ENCODE data around the gene DGCR8. TPM values are rescaled to one million over a fixed set of nuclear protein-coding genes. Genes with fewer than 3 reads are reported as not detected.

DGCR8 gene
- total and polyA plus RNA-seq, 2 experiments from 2014 or later, result 14.0 to 28.7 TPM

DNA sequence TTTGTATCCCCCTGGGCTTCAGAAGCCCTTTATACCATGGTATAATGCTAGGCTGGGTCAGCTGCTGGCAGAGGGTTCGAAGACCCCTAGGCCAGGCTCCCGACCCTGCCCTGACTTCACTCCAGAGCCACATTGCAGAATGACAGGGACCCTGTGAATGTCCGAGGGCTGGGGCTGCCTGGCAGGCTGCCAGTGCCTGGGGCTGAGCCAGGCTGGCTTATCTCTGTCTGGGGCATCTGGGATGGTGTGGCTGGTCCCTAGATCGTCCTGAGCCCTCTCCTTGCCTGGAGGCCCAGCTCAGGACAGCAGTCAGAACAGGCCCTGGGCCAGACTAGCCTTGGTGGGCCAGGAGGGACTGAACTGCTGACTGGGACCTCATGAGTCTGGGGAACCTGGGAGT lies 55.2 kb downstream of the DGCR8 start:
- Histone ChIP-seq H3K79me2 (ENCODE audit: insufficient read depth) (peaks cover 74% of the 10 kb centered on the region), H2AFZ (no peak overlapping the region), H3K4me2 (ENCODE audit: unreplicated experiment) (no peak overlapping the region), H3K4me1 (ENCODE audit: insufficient read depth) (peaks cover 22% of the 10 kb centered on the region), H3K9me3 (ENCODE audit: low read depth) (no peaks in the 10 kb centered on the region), H3K36me3 (ENCODE audit: low read depth) (no peaks in the 10 kb centered on the region), H3K4me3 (no peak overlapping the region), H4K20me1 (ENCODE audit: insufficient read depth) (no peaks in the 10 kb centered on the region), H3K9me2 (ENCODE audit: insufficient read depth) (no peaks in the 10 kb centered on the region), H3K9ac (no peak overlapping the region), H3K27me3 (replicated peaks; ENCODE audit: insufficient read depth) (no peaks in the 10 kb centered on the region), H3K27ac (no peak overlapping the region), H3F3A (ENCODE audit: insufficient read depth) (0 out of 2 replicates have a peak, but pooled peaks cover 5% of the 10 kb centered on the region)
- TF ChIP-seq EZH2phosphoT487 (IDR thresholded peaks at IDR 0.05; ENCODE audit: insufficient read depth, low read depth) (no peak), EZH2 (IDR thresholded peaks at IDR 0.05; ENCODE audit: insufficient read depth, poor library complexity, severe bottlenecking) (no peak)
- WGBS, 2 experiments (ENCODE audit: low coverage in 1 of 2, low lambda C conversion rate in 2 of 2, missing lambda C conversion rate in 2 of 2), result 67 to 75% methylated on average over 4 of the region's 4 CpGs
- DNase-seq, result no peak
- in situ Hi-C loops (cut with MboI), result no loop called here

DNA sequence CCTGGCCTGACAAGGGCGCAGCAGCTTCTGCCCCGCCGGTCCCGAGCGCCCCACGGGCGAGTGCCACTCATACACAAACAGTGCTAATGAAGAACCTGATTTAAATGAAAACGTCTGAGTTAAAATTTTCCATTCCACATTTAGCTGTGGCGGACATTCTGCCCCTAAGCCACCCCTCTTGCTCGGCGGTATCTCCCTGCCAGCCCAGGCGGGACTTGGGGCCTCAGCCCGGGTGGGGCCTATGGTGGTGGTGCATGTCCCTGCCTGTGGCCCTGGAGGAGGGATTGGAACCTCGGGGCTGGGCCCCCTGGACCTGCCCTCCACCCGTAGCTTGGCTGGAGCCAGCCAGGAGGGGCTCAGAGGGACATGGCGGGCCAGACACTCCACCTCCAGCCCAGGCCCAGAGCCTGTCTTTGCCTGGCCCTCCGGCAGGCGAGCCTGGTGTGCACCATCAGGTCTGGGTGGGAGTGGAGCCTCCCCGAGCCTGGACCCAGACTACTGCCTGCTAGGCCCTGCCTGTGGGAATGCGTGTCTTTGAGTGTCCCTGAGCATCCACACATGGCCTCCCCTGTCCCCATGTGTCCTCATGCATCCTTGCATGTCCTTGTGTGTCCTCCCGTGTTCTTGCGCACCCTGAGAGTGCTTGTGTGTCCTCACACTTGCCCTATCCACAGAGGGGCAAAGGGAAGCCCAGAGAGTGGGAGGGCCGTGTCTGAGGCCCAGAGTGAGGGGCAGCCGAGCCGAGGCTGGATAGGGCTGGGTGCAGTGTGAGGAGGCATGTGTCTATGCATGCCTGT lies 56.0 kb downstream of the DGCR8 start:
- no peaks in the 10 kb centered on the region for H3K27me3 ChIP-seq (replicated peaks; ENCODE audit: insufficient read depth)
- no peak overlapping the region for H2AFZ ChIP-seq
- H3K9ac ChIP-seq, result no peak overlapping the region
- H3K4me2 ChIP-seq (ENCODE audit: unreplicated experiment), result no peak overlapping the region
- TF ChIP-seq EZH2 (IDR thresholded peaks at IDR 0.05; ENCODE audit: insufficient read depth, poor library complexity, severe bottlenecking), result no peak
- TF ChIP-seq EZH2phosphoT487 (IDR thresholded peaks at IDR 0.05; ENCODE audit: insufficient read depth, low read depth), result no peak
- no peak overlapping the region for H3K4me3 ChIP-seq
- in situ Hi-C loops (cut with MboI), result no loop called here
- H3K27ac ChIP-seq, result no peak overlapping the region
- H3K9me3 ChIP-seq (ENCODE audit: low read depth), result no peaks in the 10 kb centered on the region
- H3K9me2 ChIP-seq (ENCODE audit: insufficient read depth), result no peaks in the 10 kb centered on the region
- H3K4me1 ChIP-seq (ENCODE audit: insufficient read depth), result peaks cover 22% of the 10 kb centered on the region
- no peaks in the 10 kb centered on the region for H3F3A ChIP-seq (ENCODE audit: insufficient read depth)
- WGBS, 2 experiments (ENCODE audit: low coverage in 1 of 2, low lambda C conversion rate in 2 of 2, missing lambda C conversion rate in 2 of 2), result 73% methylated on average over 22 to 25 of the region's 25 CpGs
- peaks cover 74% of the 10 kb centered on the region for H3K79me2 ChIP-seq (ENCODE audit: insufficient read depth)
- DNase-seq, result no peak
- no peaks in the 10 kb centered on the region for H4K20me1 ChIP-seq (ENCODE audit: insufficient read depth)
- no peaks in the 10 kb centered on the region for H3K36me3 ChIP-seq (ENCODE audit: low read depth)

DNA sequence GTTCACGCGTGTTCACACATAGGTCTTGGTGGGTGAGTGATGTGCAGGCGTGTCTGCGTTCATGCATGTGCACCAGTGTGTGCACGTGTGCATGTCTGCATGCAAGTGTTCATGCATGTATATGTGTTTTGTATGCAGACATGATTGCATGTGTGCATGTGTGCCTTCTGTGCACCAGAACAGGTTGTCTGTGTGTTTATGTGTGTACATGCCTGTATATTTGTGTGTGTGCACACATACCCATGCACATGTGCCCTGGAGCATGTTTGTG lies 56.5 kb downstream of the DGCR8 start:
- no peak for DNase-seq
- Histone ChIP-seq H3K9ac (no peak overlapping the region), H3F3A (ENCODE audit: insufficient read depth) (no peaks in the 10 kb centered on the region), H3K9me2 (ENCODE audit: insufficient read depth) (no peaks in the 10 kb centered on the region), H3K79me2 (ENCODE audit: insufficient read depth) (peaks cover 74% of the 10 kb centered on the region), H3K4me2 (ENCODE audit: unreplicated experiment) (no peak overlapping the region), H3K4me1 (ENCODE audit: insufficient read depth) (peaks cover 28% of the 10 kb centered on the region), H3K36me3 (ENCODE audit: low read depth) (no peaks in the 10 kb centered on the region), H3K27ac (no peak overlapping the region), H2AFZ (no peak overlapping the region), H3K9me3 (ENCODE audit: low read depth) (no peaks in the 10 kb centered on the region), H3K27me3 (replicated peaks; ENCODE audit: insufficient read depth) (no peaks in the 10 kb centered on the region), H3K4me3 (no peak overlapping the region), H4K20me1 (ENCODE audit: insufficient read depth) (no peaks in the 10 kb centered on the region)
- no peak for TF ChIP-seq EZH2phosphoT487 (IDR thresholded peaks at IDR 0.05; ENCODE audit: insufficient read depth, low read depth)
- TF ChIP-seq EZH2 (IDR thresholded peaks at IDR 0.05; ENCODE audit: insufficient read depth, poor library complexity, severe bottlenecking), result no peak
- 61 to 81% methylated on average over 5 of the region's 5 CpGs for WGBS, 2 experiments (ENCODE audit: low coverage in 1 of 2, low lambda C conversion rate in 2 of 2, missing lambda C conversion rate in 2 of 2)
- in situ Hi-C loops (cut with MboI), result no loop called here

DNA sequence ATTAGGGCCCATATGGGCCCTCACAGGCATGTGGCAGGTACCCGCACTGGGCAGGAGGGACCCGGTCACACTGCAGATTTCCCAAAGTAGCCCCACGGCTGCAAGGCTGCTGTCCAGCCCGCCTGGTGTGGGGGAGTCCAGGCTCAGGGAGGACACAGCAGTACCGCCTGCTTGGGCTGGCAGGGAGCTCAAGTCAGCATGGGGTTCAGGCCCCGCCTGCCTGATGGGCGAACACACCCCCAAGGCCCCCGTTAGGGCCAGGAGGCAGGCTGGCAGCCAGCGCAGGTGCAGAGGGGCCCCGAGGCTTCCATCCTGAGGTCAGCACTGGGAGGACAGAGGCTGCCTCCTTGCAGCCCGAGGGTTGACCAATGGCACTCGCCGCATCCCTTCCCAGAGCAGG lies 57.1 kb downstream of the DGCR8 start:
- peaks cover 33% of the 10 kb centered on the region for H3K4me1 ChIP-seq (ENCODE audit: insufficient read depth)
- in situ Hi-C loops (cut with MboI), result no loop called here
- no peak overlapping the region for H3K4me2 ChIP-seq (ENCODE audit: unreplicated experiment)
- peaks cover 72% of the 10 kb centered on the region for H3K79me2 ChIP-seq (ENCODE audit: insufficient read depth)
- TF ChIP-seq EZH2phosphoT487 (IDR thresholded peaks at IDR 0.05; ENCODE audit: insufficient read depth, low read depth) (no peak), EZH2 (IDR thresholded peaks at IDR 0.05; ENCODE audit: insufficient read depth, poor library complexity, severe bottlenecking) (no peak)
- no peaks in the 10 kb centered on the region for H4K20me1 ChIP-seq (ENCODE audit: insufficient read depth)
- no peak overlapping the region for H3K27ac ChIP-seq
- WGBS, 2 experiments (ENCODE audit: low coverage in 1 of 2, low lambda C conversion rate in 2 of 2, missing lambda C conversion rate in 2 of 2), result 83 to 86% methylated on average over 11 to 13 of the region's 13 CpGs
- H3K9ac ChIP-seq, result no peak overlapping the region
- H3K27me3 ChIP-seq (replicated peaks; ENCODE audit: insufficient read depth), result no peaks in the 10 kb centered on the region
- no peak overlapping the region for H2AFZ ChIP-seq
- no peak overlapping the region for H3K4me3 ChIP-seq
- no peaks in the 10 kb centered on the region for H3K36me3 ChIP-seq (ENCODE audit: low read depth)
- peaks cover 2% of the 10 kb centered on the region; the same call in 1 of the 2 replicates for H3F3A ChIP-seq (ENCODE audit: insufficient read depth)
- H3K9me2 ChIP-seq (ENCODE audit: insufficient read depth), result no peaks in the 10 kb centered on the region
- DNase-seq, result no peak
- no peaks in the 10 kb centered on the region for H3K9me3 ChIP-seq (ENCODE audit: low read depth)

All from GM23248 (cell line).